Hepatocyte (in vitro differentiated cells): ENCODE results near the gene CES5A. TPM values are rescaled to one million over a fixed set of nuclear protein-coding genes. Genes with fewer than 3 reads are reported as not detected.
"Not testable (repeated sequence)": the region's sequence is repeated elsewhere in the genome, so short reads cannot be mapped to it uniquely, and the experiment has no call there.

Experiments used
- DNase-seq: peaks from one replicate; pipeline ENCODE4 v3.0.0-alpha.2; 2016; ENCODE audit warnings: low spot score
- H2AFZ ChIP-seq: fragments of 200-600 bp; sonication (generic); 2 replicates; pipeline ENCODE4 v1.6.0; 2016; ENCODE audit warnings: antibody characterized with exemption, mild to moderate bottlenecking
- H3K27ac ChIP-seq: fragments of 200-600 bp; sonication (generic); 2 replicates; pipeline ENCODE4 v1.5.1; 2016; ENCODE audit warnings: mild to moderate bottlenecking
- H3K27me3 ChIP-seq: fragments of 200-600 bp; sonication (generic); 2 replicates; pipeline ENCODE4 v1.6.1; 2016
- H3K36me3 ChIP-seq: fragments of 200-600 bp; sonication (generic); replicated peaks from 2 replicates; pipeline ENCODE4 v1.5.1; 2016; ENCODE audit warnings: low read depth; ENCODE audit not compliant: insufficient read depth
- H3K4me1 ChIP-seq: fragments of 200-600 bp; sonication (generic); 2 replicates; pipeline ENCODE4 v1.5.1; 2016; ENCODE audit warnings: mild to moderate bottlenecking, moderate library complexity; ENCODE audit not compliant: insufficient read depth
- H3K4me2 ChIP-seq: fragments of 200-600 bp; sonication (generic); 2 replicates; pipeline ENCODE4 v1.6.0; 2016
- H3K4me3 ChIP-seq: fragments of 200-600 bp; sonication (generic); 2 replicates; pipeline ENCODE4 v1.5.1; 2016; ENCODE audit warnings: mild to moderate bottlenecking
- H3K79me2 ChIP-seq: fragments of 200-600 bp; sonication (generic); 2 replicates; pipeline ENCODE4 v1.6.0; 2017; ENCODE audit warnings: mild to moderate bottlenecking
- H3K9me2 ChIP-seq: fragments of 200-600 bp; sonication (generic); replicated peaks from 2 replicates; pipeline ENCODE4 v1.6.0; 2017; ENCODE audit warnings: mild to moderate bottlenecking; ENCODE audit not compliant: insufficient read depth
- H3K9me3 ChIP-seq: fragments of 200-600 bp; sonication (generic); 2 replicates; pipeline ENCODE4 v1.5.1; 2016; ENCODE audit warnings: low read depth, mild to moderate bottlenecking
- H4K20me1 ChIP-seq: fragments of 200-600 bp; sonication (generic); 2 replicates; pipeline ENCODE4 v1.6.0; 2016; ENCODE audit warnings: mild to moderate bottlenecking; ENCODE audit not compliant: insufficient read depth, poor library complexity, severe bottlenecking
- CTCF ChIP-seq: fragments of 200-600 bp; sonication (generic); IDR thresholded peaks from 2 replicates; pipeline ENCODE4 v1.5.1; 2016; ENCODE audit warnings: antibody characterized with exemption, mild to moderate bottlenecking; ENCODE audit not compliant: poor library complexity
- EZH2 ChIP-seq: fragments of 200-600 bp; sonication (generic); IDR thresholded peaks from 2 replicates; pipeline ENCODE4 v1.6.1; 2016; ENCODE audit warnings: antibody characterized with exemption, mild to moderate bottlenecking, borderline replicate concordance
- EZH2phosphoT487 ChIP-seq: fragments of 200-600 bp; sonication (generic); IDR thresholded peaks from one replicate; pipeline ENCODE4 v1.6.1; 2018; ENCODE audit warnings: antibody characterized with exemption, mild to moderate bottlenecking, low read depth, moderate library complexity; ENCODE audit not compliant: unreplicated experiment, severe bottlenecking
- WGBS: methylation state at CpG from one replicate; pipeline ENCODE4 v1.1.6; 2016; ENCODE audit warnings: low lambda C conversion rate; ENCODE audit errors: missing lambda C conversion rate; 5-methylcytosine and 5-hydroxymethylcytosine counted together
- polyA plus RNA-seq: library from polyadenylated mRNA; unstranded; fragments of >200 nt; fragmentation: Nextera tagmentation; extraction: Ambion mirVana; gene quantifications from 2 replicates; pipeline ENCODE4 v1.2.1, GENCODE V29; 2016
- total RNA-seq: library from RNA; depleted of rRNA; stranded (reverse); fragments of >200 nt; gene quantifications from 2 replicates; pipeline ENCODE4 v1.2.3, GENCODE V29; 2014

CES5A gene
- total and polyA plus RNA-seq, 2 experiments from 2014 or later: not detected

GRCh38 chr16:55832425-55832772 lies 42.8 kb downstream of the CES5A start:
- H3K27ac ChIP-seq: no peak overlapping the region
- DNase-seq: no peak
- H3K9me2 ChIP-seq: no peaks in the 10 kb centered on the region
- no peak overlapping the region for H2AFZ ChIP-seq
- no peaks in the 10 kb centered on the region for H3K79me2 ChIP-seq
- WGBS: 94% methylated on average over 17 of the region's 17 CpGs
- no peaks in the 10 kb centered on the region for H4K20me1 ChIP-seq
- H3K36me3 ChIP-seq: no peaks in the 10 kb centered on the region
- TF ChIP-seq CTCF (no peak), EZH2 (no peak), EZH2phosphoT487 (no peak)
- no peak overlapping the region for H3K4me2 ChIP-seq
- no peak overlapping the region for H3K4me3 ChIP-seq
- H3K4me1 ChIP-seq: no peaks in the 10 kb centered on the region
- H3K9me3 ChIP-seq: no peaks in the 10 kb centered on the region
- H3K27me3 ChIP-seq: no peaks in the 10 kb centered on the region

- 91% methylated on average over 6 of the region's 6 CpGs for WGBS
- no peak overlapping the region for H2AFZ ChIP-seq
Observed at GRCh38 chr16:55830658-55831294, 44.4 kb downstream of the CES5A start.

GRCh38 chr16:55829232-55829631 lies 45.9 kb downstream of the CES5A start:
- WGBS: 91% methylated on average over 3 of the region's 3 CpGs
- H4K20me1 ChIP-seq, H3K27me3 ChIP-seq, H3K9me3 ChIP-seq, H3K36me3 ChIP-seq, H3K4me3 ChIP-seq, H3K9me2 ChIP-seq, H3K4me1 ChIP-seq, H3K79me2 ChIP-seq, H3K4me2 ChIP-seq, H3K27ac ChIP-seq, DNase-seq, H2AFZ ChIP-seq: not testable (repeated sequence)

More at GRCh38 chr16:55830658-55831294, 44.4 kb downstream of the CES5A start:
- Histone ChIP-seq H3K4me3 (no peak overlapping the region), H3K9me3 (no peaks in the 10 kb centered on the region), H3K4me1 (no peaks in the 10 kb centered on the region), H3K27me3 (no peaks in the 10 kb centered on the region), H3K9me2 (no peaks in the 10 kb centered on the region), H3K4me2 (no peak overlapping the region), H3K79me2 (no peaks in the 10 kb centered on the region), H3K27ac (no peak overlapping the region), H4K20me1 (no peaks in the 10 kb centered on the region), H3K36me3 (no peaks in the 10 kb centered on the region)
- TF ChIP-seq EZH2: no peak
- TF ChIP-seq CTCF: no peak
- TF ChIP-seq EZH2phosphoT487: no peak
- DNase-seq: no peak

- Histone ChIP-seq H4K20me1 (no peaks in the 10 kb centered on the region), H3K9me3 (no peaks in the 10 kb centered on the region), H3K79me2 (no peaks in the 10 kb centered on the region), H3K27ac (no peak overlapping the region), H2AFZ (no peak overlapping the region), H3K9me2 (no peaks in the 10 kb centered on the region), H3K36me3 (no peaks in the 10 kb centered on the region), H3K4me1 (no peaks in the 10 kb centered on the region), H3K4me3 (no peak overlapping the region), H3K27me3 (no peaks in the 10 kb centered on the region), H3K4me2 (no peak overlapping the region)
- 71% methylated on average over 10 of the region's 10 CpGs for WGBS
- no peak for DNase-seq
- TF ChIP-seq CTCF: no peak
- TF ChIP-seq EZH2: no peak
- TF ChIP-seq EZH2phosphoT487: no peak
Observed at GRCh38 chr16:55828680-55829079, 46.5 kb downstream of the CES5A start.
